Measurements from ENCODE around the gene SCN11A. TPM values are rescaled to one million over a fixed set of nuclear protein-coding genes. Genes with fewer than 3 reads are reported as not detected.
A peak's percentile ranks its signal among the peaks of the same experiment; 100 is the strongest.

Gene SCN11A
- total RNA-seq, 1 experiment from 2014 or later = not detected

DNA sequence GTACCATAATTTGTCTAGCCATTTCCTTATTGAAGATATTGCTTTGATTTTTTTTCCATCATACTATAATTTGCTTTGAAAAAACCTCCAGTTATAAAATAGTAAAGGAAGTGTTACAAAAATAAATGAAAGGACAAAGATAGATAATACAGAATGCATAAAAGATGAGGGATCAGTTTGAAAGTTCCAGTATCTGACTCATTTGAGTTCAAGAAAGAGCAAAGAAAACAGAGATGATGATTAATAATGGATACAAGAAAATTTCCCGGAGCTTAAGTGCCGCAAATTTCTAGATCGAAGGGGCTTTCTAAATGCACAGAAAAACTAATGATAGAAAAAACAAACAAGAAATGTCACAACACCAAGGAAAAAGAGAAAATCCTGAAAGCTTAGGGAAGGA, 4.4 kb upstream of the SCN11A start:
- no peaks in the 10 kb centered on the region for H3K27me3 Mint-ChIP-seq (ENCODE audit: insufficient read depth, unreplicated experiment)
- ChIA-PET CTCF (no interaction called here), POLR2A (no interaction called here)
- peaks cover 7% of the 10 kb centered on the region for H3K36me3 Mint-ChIP-seq (ENCODE audit: insufficient read depth, unreplicated experiment)
- H3K4me1 ChIP-seq = no peaks in the 10 kb centered on the region
- no peaks in the 10 kb centered on the region for H3K4me1 Mint-ChIP-seq (ENCODE audit: low read depth, unreplicated experiment)
- TF ChIP-seq, protein P1, sequence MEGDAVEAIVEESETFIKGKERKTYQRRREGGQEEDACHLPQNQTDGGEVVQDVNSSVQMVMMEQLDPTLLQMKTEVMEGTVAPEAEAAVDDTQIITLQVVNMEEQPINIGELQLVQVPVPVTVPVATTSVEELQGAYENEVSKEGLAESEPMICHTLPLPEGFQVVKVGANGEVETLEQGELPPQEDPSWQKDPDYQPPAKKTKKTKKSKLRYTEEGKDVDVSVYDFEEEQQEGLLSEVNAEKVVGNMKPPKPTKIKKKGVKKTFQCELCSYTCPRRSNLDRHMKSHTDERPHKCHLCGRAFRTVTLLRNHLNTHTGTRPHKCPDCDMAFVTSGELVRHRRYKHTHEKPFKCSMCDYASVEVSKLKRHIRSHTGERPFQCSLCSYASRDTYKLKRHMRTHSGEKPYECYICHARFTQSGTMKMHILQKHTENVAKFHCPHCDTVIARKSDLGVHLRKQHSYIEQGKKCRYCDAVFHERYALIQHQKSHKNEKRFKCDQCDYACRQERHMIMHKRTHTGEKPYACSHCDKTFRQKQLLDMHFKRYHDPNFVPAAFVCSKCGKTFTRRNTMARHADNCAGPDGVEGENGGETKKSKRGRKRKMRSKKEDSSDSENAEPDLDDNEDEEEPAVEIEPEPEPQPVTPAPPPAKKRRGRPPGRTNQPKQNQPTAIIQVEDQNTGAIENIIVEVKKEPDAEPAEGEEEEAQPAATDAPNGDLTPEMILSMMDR (IDR thresholded peaks at IDR 0.05; ENCODE audit: insufficient read depth in 1 of 2, low read depth in 1 of 2, low read length in 1 of 2, severe bottlenecking in 1 of 2, unreplicated experiment in 1 of 2) = no peak
- no peak for DNase-seq
- H3K27me3 ChIP-seq (replicated peaks; ENCODE audit: control insufficient read depth, insufficient read depth, low read length) = no peaks in the 10 kb centered on the region
- no peaks in the 10 kb centered on the region for H3K9me3 ChIP-seq
- no peak overlapping the region for H3K4me3 ChIP-seq (ENCODE audit: low read depth, low read length)
- no peaks in the 10 kb centered on the region for H3K36me3 ChIP-seq (ENCODE audit: control insufficient read depth, insufficient read depth, low read length)
- no peak overlapping the region for H3K27ac Mint-ChIP-seq (ENCODE audit: unreplicated experiment)
- no peak overlapping the region for H3K4me3 Mint-ChIP-seq (ENCODE audit: unreplicated experiment)
- no TSS peak for BruUV-seq (replicated peaks)
- intact Hi-C loops (cut with micrococcal nuclease; ENCODE audit: unreplicated experiment) = no loop called here
- no peaks in the 10 kb centered on the region for H3K9me3 Mint-ChIP-seq (ENCODE audit: unreplicated experiment)

- no peaks in the 10 kb centered on the region for H3K9me3 ChIP-seq
- DNase-seq = no peak
- Mint-ChIP-seq H3K36me3 (ENCODE audit: insufficient read depth, unreplicated experiment) (peaks cover 7% of the 10 kb centered on the region), H3K9me3 (ENCODE audit: unreplicated experiment) (no peaks in the 10 kb centered on the region), H3K27ac (ENCODE audit: unreplicated experiment) (no peak overlapping the region), H3K4me3 (ENCODE audit: unreplicated experiment) (no peak overlapping the region), H3K4me1 (ENCODE audit: low read depth, unreplicated experiment) (no peaks in the 10 kb centered on the region), H3K27me3 (ENCODE audit: insufficient read depth, unreplicated experiment) (peaks cover 2% of the 10 kb centered on the region)
- H3K4me1 ChIP-seq = no peaks in the 10 kb centered on the region
- ChIA-PET CTCF (no interaction called here), POLR2A (no interaction called here)
- TF ChIP-seq, protein P1 (IDR thresholded peaks at IDR 0.05; ENCODE audit: insufficient read depth in 1 of 2, low read depth in 1 of 2, low read length in 1 of 2, severe bottlenecking in 1 of 2, unreplicated experiment in 1 of 2) = no peak
- BruUV-seq (replicated peaks) = no TSS peak
- intact Hi-C loops (cut with micrococcal nuclease; ENCODE audit: unreplicated experiment) = no loop called here
- H3K27me3 ChIP-seq (replicated peaks; ENCODE audit: control insufficient read depth, insufficient read depth, low read length) = no peaks in the 10 kb centered on the region
- no peaks in the 10 kb centered on the region for H3K36me3 ChIP-seq (ENCODE audit: control insufficient read depth, insufficient read depth, low read length)
- no peak overlapping the region for H3K4me3 ChIP-seq (ENCODE audit: low read depth, low read length)
Observed at GRCh38 chr3:39053696-39054095, 2.0 kb upstream of the SCN11A start.

DNA sequence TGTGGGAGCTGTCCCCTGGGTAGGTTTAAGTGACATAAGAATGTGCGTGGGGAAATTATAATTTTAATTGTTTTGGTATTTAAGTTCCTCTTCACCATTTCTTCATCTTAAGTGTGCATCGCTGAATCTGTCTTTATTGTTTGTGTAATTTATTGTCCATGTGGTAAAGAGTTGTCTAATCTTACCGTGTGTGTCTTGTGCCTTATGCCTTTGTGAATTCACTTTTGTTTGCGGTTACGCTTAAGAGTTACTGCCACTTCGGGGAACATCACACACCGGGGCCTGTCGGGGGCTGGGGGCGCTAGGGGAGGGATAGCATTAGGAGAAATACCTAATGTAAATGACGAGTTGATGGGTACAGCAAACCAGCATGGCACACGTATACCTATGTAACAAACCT, 839 bp upstream of the SCN11A start:
- peak overlapping the region; percentile 89 for H3K4me3 Mint-ChIP-seq (ENCODE audit: unreplicated experiment)
- H3K36me3 ChIP-seq (ENCODE audit: control insufficient read depth, insufficient read depth, low read length) = no peaks in the 10 kb centered on the region
- H3K9me3 Mint-ChIP-seq (ENCODE audit: unreplicated experiment) = no peaks in the 10 kb centered on the region
- H3K27ac Mint-ChIP-seq (ENCODE audit: unreplicated experiment) = peak overlapping the region; percentile 91
- no peaks in the 10 kb centered on the region for H3K4me1 ChIP-seq
- TF ChIP-seq, protein P1 (IDR thresholded peaks at IDR 0.05; ENCODE audit: insufficient read depth in 1 of 2, low read depth in 1 of 2, low read length in 1 of 2, severe bottlenecking in 1 of 2, unreplicated experiment in 1 of 2) = no peak
- no peaks in the 10 kb centered on the region for H3K4me1 Mint-ChIP-seq (ENCODE audit: low read depth, unreplicated experiment)
- peaks cover 2% of the 10 kb centered on the region for H3K27me3 Mint-ChIP-seq (ENCODE audit: insufficient read depth, unreplicated experiment)
- no TSS peak for BruUV-seq (replicated peaks)
- POLR2A ChIA-PET = interaction anchor here (1.0 kb wide), 1 partner anchor 53 kb away, joined by 7 read pairs; no protein-coding TSS in a partner anchor
- intact Hi-C loops (cut with micrococcal nuclease; ENCODE audit: unreplicated experiment) = no loop called here
- peaks cover 7% of the 10 kb centered on the region for H3K36me3 Mint-ChIP-seq (ENCODE audit: insufficient read depth, unreplicated experiment)
- DNase-seq = peak in 1 of 2 experiments; percentile 3
- peak overlapping the region; percentile 80 for H3K4me3 ChIP-seq (ENCODE audit: low read depth, low read length)
- CTCF ChIA-PET = no interaction called here
- H3K9me3 ChIP-seq = no peaks in the 10 kb centered on the region
- H3K27me3 ChIP-seq (replicated peaks; ENCODE audit: control insufficient read depth, insufficient read depth, low read length) = no peaks in the 10 kb centered on the region
